Metanephros (tissue), 1 donor: ENCODE data around the gene NDRG2. TPM values are rescaled to one million over a fixed set of nuclear protein-coding genes. Genes with fewer than 3 reads are reported as not detected.

Experiments
- total RNA-seq: library from RNA; depleted of rRNA; stranded (reverse); fragments of >200 nt; gene quantifications from one replicate; pipeline ENCODE4 v1.2.3, GENCODE V29; 2014

NDRG2 gene
- 114 TPM for total RNA-seq

DNA sequence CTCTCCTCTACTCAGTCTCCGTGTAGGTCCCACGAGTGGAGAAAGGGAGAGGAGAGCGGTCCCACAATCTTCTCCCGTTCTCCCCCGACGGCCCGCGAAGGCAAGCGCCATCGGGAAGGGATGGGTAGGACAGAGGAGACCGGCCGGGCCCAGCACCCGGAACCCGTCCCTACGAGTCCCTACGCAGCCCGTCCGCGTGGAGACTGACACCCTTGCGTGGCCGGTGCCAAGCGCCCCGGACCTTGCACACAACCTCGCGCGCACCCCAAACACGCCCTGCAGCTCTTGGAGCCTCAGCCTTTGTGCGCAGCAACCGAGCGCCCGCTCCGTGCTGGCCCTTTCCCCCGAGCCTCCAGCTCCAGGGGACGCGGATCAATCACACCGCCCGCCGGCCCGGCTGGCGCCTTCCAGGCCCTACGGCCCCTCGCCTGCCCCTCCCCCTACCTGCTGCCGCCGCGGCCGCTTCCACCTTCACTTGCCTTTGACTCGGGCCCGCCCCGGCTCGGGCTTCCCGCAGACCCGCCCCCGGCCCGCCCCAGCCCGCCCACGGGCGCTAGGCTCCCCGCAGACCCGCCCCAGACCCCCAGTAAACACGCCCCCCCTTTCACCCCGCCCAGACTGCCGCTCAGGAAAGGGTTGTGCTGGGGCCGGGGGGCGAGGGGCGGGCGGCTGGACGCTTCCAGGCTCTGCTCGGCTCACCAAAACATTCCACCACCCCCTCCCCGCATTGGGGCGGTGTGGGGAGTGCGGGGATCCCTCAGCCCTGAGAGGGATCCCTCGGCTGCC is at the start of gene NDRG2:
NDRG2 (minus strand) TSS at position 477 of the 786 bp plus-strand sequence. CDS start 1,746 bp downstream, outside the sequence.

GRCh38 chr14:21070083-21070609 is 45.3 kb upstream of the NDRG2 start, which contains the start of gene ARHGEF40:
Gene ARHGEF40 (plus strand): TSS chr14:21070304. CDS start chr14:21070397, 93 bp downstream.

DNA sequence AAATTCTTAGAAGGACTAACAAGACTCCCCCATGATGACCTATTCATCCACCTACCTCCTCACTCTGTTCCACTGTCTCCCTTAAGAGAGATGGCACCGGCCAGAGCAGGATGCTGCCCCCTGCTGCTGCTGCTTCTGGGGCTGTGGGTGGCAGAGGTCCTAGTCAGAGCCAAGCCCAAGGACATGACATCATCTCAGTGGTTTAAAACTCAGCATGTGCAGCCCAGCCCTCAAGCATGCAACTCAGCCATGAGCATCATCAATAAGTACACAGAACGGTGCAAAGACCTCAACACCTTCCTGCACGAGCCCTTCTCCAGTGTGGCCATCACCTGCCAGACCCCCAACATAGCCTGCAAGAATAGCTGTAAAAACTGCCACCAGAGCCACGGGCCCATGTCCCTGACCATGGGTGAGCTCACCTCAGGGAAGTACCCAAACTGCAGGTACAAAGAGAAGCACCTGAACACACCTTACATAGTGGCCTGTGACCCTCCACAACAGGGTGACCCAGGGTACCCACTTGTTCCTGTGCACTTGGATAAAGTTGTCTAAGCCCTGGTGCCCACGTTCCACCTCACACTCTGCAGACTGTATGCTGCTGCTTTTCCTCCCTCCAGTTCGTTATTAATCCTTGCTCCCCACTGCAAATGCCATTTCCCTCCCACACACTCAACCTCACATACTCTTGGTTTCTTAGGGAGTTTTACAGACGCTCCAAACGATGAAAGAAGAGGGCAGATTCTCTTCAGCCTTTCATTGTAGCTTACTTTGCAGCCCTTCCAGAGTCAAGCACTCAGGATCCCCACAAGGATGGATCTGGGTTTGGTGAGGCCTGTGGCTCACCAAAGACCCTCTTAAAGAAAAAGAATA is 33.2 kb upstream of the NDRG2 start, which contains the start of gene RNASE8:
RNASE8 (plus strand) TSS at position 20 of the 873 bp plus-strand sequence; CDS start at position 91, 71 bp downstream.

DNA sequence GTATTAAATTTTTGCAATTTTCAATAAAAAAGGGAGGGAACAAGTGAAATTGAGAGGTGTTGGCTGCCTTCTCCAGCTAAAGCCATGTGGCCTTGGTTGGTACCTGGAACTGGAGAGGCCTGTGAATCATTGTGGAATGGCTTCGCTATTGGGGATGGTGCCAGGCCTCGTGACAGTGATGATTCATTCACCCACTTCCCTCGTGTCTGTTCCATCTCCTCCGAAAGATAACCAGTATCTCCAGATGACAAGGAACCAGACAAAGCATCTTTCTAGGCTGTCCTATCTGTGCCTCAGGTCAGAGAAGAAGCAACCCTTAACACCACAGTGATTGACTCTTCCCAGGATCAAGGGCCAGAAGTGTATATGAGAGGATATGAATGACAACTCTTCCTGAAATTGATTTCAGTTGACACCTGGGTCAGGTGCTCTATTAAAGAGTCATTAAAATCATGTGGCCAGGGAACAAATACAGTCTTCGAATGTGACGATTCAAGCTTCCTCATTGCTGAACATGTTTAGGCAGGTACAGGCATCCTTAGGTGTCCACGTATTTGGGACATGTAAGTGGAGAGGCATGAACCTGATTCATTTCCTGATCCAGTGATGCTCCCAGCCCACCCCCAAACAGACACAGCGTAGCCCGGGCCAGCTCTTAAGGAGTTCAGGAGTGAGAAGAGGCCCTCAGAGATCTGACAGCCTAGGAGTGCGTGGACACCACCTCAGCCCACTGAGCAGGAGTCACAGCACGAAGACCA is 17.0 kb upstream of the NDRG2 start, which contains the start of gene RNASE7:
RNASE7 (plus strand) TSS at position 687 of the 758 bp plus-strand sequence. CDS start 631 bp downstream, outside the sequence.

DNA sequence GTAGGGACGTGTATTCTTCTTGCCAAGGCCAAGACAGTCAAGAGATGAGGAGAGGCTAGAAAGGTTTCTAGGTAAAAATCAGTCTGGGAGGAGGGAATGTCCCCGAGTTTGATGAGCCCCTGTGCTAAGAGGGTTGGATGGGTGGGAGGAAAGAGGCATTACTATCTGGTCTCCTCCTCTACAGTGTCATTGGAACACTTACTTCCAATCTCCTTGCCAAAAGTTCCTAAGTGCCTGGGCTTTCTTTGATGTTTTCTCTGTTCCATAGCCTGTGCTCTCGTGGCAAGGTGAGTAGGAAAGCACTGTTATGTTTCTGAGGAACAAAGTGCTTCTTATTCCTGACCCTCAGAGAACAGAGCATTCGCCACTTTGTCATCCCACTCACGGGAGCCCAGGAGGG is 9.8 kb upstream of the NDRG2 start, which contains the start of gene RNASE13:
RNASE13 (minus strand) TSS at position 101 of the 400 bp plus-strand sequence. CDS start 519 bp downstream, outside the sequence.

GRCh38 chr14:21029917-21030316 is 5.1 kb upstream of the NDRG2 start, which contains the start of gene TPPP2:
Gene TPPP2 (plus strand): TSS chr14:21030217. CDS start chr14:21030582, 365 bp downstream.

GRCh38 chr14:20998674-20999366 is 26.0 kb downstream of the NDRG2 start, which contains the start of gene SLC39A2:
Gene SLC39A2 (plus strand): TSS chr14:20999293. CDS start chr14:20999447, 154 bp downstream.

DNA sequence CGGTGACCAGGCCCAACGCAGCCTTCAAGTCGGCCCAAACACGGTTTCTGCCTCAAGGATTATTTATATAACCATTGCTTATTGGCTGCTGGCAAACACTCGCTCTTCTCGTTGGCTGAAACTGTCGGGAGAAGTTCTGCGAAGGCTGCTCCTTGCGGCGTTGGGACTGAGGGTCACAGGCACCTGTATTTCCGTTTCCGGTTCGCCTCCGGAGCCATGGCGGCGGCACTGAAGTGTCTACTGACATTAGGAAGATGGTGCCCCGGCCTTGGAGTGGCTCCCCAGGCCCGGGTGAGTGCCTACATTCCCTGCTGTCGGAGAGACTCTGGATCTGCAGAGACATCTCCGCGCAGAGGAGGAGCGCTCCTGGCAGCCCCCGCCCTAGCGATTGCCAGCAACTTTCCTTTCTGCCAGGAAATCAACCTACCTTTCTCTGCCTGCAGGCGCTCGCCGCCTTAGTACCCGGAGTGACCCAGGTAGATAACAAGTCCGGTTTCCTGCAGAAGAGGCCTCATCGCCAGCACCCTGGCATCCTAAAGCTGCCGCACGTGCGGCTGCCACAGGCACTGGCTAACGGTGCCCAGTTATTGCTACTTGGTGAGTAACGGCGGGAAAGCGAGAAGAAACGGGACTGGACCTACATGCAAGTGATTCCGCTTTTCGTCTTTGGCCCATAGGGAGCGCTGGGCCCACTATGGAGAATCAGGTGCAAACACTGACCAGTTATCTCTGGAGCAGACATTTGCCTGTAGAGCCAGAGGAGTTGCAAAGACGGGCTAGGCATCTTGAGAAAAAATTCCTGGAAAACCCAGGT is 34.9 kb downstream of the NDRG2 start, which contains the start of gene METTL17:
METTL17 (plus strand) TSS at position 194 of the 814 bp plus-strand sequence; CDS start at position 217, 23 bp downstream.

Other genes starting within 250 kb of the NDRG2 start
- gene RNASE6, start 243.8 kb downstream of the NDRG2 start, total RNA-seq = 7.5 TPM
- 198 TPM for gene RNASE1, start 222.2 kb downstream of the NDRG2 start, total RNA-seq
- 3.3 TPM for gene RNASE3, start 133.7 kb downstream of the NDRG2 start, total RNA-seq
- 8.5 TPM for gene RNASE2, start 69.6 kb downstream of the NDRG2 start, total RNA-seq
- 44.9 TPM for gene METTL17, start 35.1 kb downstream of the NDRG2 start, total RNA-seq
- gene SLC39A2, start 25.8 kb downstream of the NDRG2 start, total RNA-seq = 1.9 TPM
- gene TPPP2, start 5.2 kb upstream of the NDRG2 start, total RNA-seq = 1.8 TPM
- not detected for gene RNASE13, start 9.7 kb upstream of the NDRG2 start, total RNA-seq
- 0.18 TPM for gene RNASE7, start 17.3 kb upstream of the NDRG2 start, total RNA-seq
- not detected for gene RNASE8, start 32.8 kb upstream of the NDRG2 start, total RNA-seq
- 77.5 TPM for gene ARHGEF40, start 45.2 kb upstream of the NDRG2 start, total RNA-seq
- gene ZNF219, start 73.6 kb upstream of the NDRG2 start, total RNA-seq = 19.1 TPM
- 0.35 TPM for gene TMEM253, start 76.0 kb upstream of the NDRG2 start, total RNA-seq
- not detected for gene OR5AU1, start 131.0 kb upstream of the NDRG2 start, total RNA-seq
- gene HNRNPC, start 244.4 kb upstream of the NDRG2 start, total RNA-seq = 1,235 TPM